HG03139 (cell line): ENCODE results near the gene PELI1.
"Not testable (repeated sequence)": the region's sequence is repeated elsewhere in the genome, so short reads cannot be mapped to it uniquely, and the experiment has no call there.

Experiments used
- ATAC-seq: cut with Tn5 transposase; IDR thresholded peaks from one replicate; pipeline ENCODE4 v1.9.1; 2021; ENCODE audit not compliant: unreplicated experiment

The PELI1 gene

GRCh38 chr2:64093341-64093740 is 50.9 kb downstream of the PELI1 start:
- ATAC-seq = no peak

GRCh38 chr2:64092502-64092901 is 51.7 kb downstream of the PELI1 start:
- peak; percentile 61 for ATAC-seq

GRCh38 chr2:64090264-64090663 is 54.0 kb downstream of the PELI1 start:
- no peak for ATAC-seq

DNA sequence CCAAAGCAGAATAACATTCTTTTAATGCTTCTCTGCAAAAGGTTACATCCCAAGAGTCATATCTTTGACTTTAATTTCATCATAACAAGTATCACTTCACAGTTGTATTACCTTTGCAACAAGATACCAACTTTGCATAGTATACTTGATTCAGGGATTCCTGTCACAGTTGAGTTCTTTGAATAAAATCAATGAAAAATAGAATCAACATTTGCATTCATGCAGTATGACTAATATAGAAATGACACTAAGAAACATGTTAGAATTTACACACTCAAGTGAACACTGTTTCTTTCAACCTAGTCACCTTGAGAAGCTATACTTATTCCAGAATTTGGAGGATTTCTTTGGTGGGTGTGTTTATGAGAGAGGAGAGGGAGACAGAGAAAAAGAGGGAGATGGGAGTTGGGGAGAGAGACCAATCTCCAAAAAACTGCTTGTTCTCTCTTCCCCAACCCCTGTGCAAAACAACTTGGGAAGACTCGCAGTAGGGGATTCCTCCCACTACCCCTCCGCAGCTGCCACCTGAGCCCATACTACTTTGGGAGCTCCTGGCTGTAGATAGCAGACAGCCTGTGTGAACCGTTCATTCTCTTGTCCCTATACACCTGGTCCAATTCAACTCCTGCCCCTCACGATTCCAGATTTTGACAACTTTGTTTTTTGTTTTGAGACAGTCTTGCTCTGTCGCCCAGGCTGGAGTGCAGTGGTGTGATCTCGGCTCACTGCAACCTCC is 57.7 kb downstream of the PELI1 start:
- ATAC-seq = no peak

- ATAC-seq = no peak
Measured at GRCh38 chr2:64085936-64086335, 58.3 kb downstream of the PELI1 start.

DNA sequence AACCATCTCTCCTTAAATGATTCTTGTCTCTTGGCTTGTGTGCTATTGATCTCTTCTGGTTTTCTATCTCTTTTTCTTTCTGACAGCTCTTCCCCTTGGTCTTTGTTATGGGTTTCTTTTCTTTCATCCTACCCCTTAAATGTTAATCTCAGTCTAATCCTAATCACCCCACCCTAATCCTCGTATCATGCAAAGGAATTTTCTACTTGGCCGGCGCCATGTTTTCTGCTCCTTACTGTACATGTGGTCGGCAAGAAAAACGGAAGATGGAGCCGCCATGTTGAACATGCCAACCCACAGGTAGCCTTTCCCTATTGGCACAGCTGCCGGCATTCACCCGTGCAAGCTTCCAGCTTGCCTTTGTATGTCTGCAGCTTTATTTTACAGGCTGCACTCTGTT is 63.2 kb downstream of the PELI1 start:
- no peak for ATAC-seq

DNA sequence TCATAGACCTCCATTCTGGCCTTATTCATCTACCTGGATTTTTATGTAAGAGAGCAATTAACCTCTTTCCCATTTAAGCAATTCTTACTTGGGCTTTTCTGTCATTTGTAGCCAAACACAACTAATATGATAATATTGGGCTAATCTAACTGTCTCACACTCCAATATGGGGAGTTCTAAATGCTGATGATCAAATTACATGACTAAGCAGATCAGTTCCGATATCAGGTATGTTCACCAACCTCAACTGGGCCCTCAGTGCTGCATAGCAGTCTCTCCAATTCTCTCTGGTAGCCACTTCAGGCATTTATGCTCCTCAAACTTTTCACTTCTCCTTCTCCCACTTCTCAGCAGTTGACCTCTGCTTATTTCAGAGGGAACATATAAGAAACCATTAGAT is 64.0 kb downstream of the PELI1 start:
- ATAC-seq = no peak

DNA sequence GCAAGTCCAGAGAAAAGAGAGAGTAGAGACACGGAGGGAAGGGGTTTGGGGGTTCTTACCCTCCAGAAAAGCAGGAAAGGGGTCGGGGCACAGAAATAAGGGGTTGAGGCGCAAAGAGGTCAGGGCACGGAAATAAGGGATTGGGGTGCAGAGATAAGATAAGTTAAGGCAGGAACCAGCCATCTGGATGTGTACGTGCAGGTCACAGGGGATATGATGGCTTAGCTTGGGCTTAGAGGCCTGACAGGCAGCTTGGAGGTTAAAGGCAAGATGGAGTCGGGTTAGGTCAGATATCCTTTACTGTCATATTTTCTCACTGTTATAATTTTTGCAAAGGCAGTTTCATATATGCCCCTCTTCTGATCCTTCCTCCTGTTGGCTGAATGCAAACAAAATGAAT is 64.5 kb downstream of the PELI1 start:
- not testable (repeated sequence) for ATAC-seq

DNA sequence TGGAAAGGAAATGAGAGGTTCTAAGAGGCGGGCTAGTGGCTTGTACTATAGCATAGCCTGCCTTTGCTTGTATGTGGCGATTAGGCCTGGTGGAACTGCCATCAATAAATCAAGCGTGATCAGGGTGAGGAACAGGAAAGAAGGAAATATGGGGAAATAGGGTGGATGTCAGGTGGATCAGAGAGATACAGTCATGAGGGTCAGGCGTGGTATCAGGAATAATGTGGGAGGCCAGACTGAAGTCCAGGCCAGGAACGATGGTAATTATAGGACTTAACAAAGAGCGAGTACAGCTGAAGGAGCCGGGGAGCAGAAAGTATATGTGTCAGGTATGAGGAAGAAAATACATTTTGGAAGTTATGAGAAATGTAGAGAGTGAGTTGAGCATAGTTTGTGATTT is 67.4 kb downstream of the PELI1 start:
- not testable (repeated sequence) for ATAC-seq

DNA sequence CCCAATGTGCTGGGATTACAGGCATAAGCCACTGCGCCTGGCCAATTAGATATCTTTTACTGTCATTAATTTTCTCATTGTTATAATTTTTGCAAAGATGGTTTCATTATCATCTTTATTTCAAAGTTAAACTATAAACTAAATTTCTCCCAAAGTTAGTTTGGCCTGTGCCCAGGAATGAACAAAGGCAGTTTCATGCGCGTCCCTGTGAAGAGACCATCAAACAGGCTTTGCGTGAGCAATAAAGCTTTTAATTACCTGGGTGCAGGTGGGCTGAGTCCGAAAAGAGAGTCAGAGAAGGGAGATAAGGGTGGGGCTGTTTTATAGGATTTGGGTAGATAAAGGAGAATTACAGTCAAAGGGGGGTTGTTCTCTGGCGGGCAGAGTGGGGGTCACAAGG is 69.6 kb downstream of the PELI1 start:
- ATAC-seq = not testable (repeated sequence)

DNA sequence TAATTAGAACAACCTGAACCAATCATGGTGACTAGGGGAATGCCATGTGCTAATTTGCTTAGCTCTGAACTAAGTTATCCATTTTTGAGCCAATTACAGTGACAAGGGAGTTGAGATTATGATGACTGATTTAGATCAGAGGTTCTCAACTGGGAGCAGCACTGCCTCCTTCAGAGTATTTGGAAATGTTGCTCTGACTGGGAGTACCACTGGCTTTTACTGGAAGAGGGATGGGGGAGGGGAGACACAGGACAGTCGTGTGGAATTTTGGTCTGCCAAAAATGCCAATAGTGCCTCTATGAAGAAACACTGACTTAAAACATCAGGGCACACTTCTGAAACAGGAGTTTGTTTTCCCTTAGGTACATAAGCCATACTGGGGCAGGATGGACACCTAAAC is 76.9 kb downstream of the PELI1 start:
- ATAC-seq = no peak

DNA sequence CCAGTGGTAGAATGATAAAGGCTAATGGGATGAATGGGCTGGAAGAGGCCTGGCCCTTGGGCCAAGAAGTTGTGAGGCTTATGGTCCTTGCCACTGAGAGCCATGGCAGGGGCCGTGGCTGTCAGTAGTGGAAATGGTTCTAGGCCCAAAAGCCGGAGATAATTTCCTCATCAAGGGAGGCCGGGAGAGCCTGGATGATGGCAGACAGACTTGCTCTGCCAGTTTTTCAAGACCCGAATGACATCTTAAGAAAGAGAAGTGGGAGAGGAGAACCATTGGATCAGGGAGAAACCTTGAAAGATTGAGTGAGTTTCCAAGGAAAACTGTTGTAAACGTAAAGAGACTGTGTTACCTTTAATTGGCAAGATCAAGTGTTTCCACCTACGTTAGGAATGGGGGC is 78.7 kb downstream of the PELI1 start:
- no peak for ATAC-seq

- no peak for ATAC-seq
Measured at GRCh38 chr2:64063924-64064331, 80.3 kb downstream of the PELI1 start.

DNA sequence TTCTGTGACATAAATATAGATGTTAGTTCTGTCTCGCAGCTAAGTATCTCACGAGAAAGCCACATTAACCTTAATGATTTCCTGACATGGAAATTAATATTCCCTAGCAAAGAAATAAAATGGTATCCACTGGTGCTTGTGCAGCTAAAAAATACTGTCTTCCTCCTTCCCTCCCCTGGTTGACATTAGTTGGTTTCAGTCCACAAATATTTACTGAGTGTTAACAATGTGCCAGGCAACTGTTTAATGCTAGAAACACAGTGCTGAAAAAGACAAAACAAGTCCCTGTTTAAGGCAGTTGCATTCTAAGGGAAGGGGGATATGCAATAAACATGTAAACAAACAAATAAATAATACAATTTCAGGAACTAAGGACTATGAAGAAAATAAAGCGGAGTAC is 80.8 kb downstream of the PELI1 start:
- no peak for ATAC-seq

GRCh38 chr2:64062840-64063239 is 81.4 kb downstream of the PELI1 start:
- ATAC-seq = no peak

DNA sequence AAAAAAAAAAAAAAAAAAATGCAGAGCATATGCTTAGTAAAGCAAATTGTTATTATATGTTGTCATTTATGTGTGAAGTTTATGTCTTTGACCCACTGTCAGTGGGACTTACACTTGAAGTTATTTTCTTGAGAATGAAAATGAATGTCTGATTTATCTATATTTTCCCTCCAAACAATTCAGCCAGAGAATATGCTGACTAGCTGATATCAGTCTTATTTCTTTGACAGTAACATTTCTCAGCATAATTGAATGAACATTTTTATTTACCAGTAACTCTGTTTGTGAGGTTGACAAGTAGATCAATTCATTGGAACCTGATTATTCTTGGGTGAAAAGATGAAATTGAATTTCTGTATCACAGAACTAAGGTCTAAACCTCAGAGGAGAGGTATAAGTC is 85.0 kb downstream of the PELI1 start:
- ATAC-seq = no peak

- no peak for ATAC-seq
Measured at GRCh38 chr2:64056021-64056420, 88.2 kb downstream of the PELI1 start.

DNA sequence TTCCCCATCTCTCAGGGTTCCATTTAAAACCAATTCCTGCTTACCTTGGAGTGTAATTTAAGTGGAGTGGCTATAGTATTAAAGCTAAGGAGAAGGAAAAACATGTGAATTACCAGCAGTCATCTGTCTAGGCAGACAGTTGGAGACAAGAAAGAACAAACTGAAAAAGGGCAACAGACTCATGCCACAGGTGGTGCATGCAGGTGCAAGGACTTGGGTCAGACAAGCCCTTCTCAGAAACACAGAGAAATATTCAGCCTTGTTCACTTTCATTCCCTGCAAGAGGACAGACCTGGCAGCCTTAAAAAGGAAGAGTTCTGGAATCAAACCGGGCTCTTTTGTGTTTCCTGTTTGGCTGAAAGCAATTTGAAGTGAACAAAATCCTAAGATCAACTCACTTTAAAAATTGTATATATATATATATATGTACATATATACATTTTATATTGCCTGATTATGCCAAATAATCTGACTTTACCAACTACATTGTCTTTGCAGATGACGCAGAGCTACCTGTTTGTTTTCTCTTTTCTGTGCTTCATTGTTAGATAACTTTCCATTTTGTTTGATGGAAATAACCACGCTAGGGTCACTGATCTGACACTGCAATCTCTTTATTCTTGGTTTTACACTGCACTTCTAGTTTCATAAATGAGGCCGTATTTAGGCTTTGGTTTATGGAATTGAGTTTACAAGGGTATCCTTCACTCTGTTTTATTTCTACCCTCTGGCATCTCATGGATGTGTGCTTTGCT is 89.9 kb downstream of the PELI1 start:
- ATAC-seq = no peak

DNA sequence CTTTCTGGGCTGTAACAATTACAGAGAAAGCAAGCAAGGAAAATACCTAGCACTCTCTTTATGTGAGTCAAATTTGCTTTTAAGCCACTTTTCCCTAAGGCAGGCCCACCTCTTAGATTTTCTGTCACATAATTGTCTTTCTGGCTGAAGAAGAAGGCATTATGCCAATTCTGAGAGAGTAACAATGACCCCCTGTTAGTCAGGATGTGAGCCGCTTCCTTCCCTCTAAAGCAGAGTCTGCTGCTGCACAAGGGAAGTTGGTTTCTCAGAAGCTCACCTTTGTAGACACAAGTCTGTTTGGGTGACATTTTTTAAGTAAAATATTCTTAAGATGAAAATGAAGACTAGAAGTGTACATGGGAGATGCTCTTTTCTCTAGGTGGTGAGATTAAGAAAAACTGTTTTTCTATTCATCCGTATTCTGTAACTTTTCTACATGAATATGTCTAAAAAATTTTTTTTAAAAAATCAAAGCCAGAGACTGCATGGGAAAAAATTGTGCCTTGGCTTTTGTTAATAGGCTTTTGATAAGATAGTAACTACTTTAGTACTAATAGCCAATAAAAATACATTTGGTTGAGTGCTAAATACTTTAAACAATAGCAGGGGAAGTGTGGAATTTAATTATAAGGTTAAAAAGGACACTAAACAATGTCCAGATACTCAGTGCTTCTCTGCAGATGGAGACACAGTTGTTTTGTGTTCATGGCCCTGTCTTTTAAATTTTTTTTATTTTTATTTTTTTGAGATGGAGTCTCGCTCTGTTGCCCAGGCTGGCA is 91.6 kb downstream of the PELI1 start:
- ATAC-seq = no peak

DNA sequence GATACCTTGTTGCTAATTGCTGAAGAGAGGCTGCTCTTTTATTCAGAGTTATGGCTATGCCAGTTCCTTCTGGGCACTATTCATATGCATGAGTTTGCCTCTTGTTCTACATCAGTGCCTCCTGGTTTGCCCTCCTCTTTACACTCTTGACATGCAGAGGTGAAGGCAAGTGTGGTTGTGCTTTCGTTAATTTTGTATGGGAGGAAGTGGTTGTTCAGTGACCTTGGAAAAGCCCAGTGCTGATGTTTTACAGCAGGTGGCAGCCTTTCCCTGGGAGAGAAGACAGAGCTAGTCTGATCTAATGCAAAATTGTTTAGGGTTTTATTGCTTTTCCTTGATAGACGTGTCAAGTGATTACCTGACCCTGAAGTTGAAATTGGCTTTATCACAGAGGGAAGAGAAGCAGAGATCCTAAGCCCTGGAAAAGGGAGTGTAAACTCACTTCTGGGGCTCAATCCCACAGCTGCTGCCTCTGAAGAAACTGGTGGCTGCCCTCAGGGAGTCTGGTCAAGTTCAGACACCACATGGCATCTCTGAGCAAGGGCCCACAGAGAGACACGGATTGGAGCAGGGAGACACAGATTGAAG is 94.5 kb downstream of the PELI1 start:
- peak; percentile 78 for ATAC-seq

DNA sequence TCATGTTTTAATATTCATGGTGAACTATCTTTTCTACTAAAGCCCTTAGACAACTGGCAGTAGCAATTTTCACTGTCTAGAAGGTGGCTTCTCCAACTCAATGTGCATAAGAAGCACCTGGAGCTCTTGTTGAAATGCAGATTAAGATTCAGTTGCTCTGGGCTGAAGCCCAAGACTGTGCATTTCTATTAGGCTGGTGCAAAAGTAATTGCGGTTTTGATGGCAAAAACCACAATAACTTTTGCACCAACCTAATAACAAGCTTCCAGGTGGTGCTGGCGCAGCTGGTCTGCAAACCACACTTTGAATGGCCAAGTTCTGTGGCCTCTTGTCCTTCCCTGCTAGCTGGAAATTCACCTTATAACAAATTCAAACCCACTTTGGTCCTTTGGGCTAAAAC is 98.3 kb downstream of the PELI1 start:
- ATAC-seq = no peak
